ENCODE measurements around the gene COL12A1. TPM values are rescaled to one million over a fixed set of nuclear protein-coding genes. Genes with fewer than 3 reads are reported as not detected.
A peak's percentile ranks its signal among the peaks of the same experiment; 100 is the strongest.

COL12A1 gene
- total RNA-seq, 6 experiments from 2014 or later = 205 to 304 (median 227) TPM

DNA sequence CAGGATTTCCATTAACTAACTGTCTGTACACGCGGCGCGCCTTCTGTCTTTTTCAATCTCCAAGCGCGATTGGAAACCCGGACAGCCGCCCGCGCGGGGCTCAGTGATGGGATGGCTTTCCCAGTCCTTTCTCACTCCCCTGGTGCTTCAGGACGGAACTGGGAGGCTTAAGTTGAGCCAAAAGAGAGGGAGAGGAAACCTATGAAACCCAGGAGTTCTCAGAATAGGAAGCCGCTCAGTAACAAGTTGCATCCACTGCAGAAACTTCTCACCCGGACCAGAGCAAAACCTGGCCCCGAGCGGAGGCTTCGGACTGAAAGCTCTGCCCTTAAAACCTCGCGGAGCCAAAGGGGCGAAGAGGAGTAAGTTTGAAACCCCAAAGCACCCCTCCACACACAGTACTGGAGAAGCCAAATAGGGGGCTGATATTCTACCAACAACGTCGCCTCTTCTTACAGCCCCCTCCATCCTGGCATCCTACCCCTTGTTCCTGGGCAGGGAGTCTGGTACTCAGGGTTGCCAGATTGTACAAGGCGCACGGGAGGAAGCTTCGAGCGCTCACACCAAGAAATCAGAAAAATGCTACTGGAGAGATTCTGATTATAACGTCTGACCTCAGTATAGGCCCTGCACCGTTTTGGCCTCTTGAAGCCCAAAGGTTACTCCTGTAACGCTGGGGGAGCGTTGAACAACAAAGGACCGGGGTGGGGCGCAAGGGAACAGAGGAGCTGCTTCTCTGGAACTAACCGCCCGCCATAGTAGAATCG, 906 bp upstream of the COL12A1 start:
- peaks cover 60% of the 10 kb centered on the region for H3K4me1 Mint-ChIP-seq (ENCODE audit: low read depth)
- H3K36me3 Mint-ChIP-seq (ENCODE audit: low read depth) = peaks cover 31% of the 10 kb centered on the region
- peak overlapping the region; percentile 98 for H3K27ac Mint-ChIP-seq
- H3K27me3 Mint-ChIP-seq (ENCODE audit: insufficient read depth) = peaks cover 19% of the 10 kb centered on the region
- H3K9me3 Mint-ChIP-seq = no peaks in the 10 kb centered on the region
- TF ChIP-seq, protein P1, sequence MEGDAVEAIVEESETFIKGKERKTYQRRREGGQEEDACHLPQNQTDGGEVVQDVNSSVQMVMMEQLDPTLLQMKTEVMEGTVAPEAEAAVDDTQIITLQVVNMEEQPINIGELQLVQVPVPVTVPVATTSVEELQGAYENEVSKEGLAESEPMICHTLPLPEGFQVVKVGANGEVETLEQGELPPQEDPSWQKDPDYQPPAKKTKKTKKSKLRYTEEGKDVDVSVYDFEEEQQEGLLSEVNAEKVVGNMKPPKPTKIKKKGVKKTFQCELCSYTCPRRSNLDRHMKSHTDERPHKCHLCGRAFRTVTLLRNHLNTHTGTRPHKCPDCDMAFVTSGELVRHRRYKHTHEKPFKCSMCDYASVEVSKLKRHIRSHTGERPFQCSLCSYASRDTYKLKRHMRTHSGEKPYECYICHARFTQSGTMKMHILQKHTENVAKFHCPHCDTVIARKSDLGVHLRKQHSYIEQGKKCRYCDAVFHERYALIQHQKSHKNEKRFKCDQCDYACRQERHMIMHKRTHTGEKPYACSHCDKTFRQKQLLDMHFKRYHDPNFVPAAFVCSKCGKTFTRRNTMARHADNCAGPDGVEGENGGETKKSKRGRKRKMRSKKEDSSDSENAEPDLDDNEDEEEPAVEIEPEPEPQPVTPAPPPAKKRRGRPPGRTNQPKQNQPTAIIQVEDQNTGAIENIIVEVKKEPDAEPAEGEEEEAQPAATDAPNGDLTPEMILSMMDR (IDR thresholded peaks at IDR 0.05) = no peak
- DNase-seq = peak; percentile 26
- H3K4me3 Mint-ChIP-seq = peak overlapping the region; percentile 100

DNA sequence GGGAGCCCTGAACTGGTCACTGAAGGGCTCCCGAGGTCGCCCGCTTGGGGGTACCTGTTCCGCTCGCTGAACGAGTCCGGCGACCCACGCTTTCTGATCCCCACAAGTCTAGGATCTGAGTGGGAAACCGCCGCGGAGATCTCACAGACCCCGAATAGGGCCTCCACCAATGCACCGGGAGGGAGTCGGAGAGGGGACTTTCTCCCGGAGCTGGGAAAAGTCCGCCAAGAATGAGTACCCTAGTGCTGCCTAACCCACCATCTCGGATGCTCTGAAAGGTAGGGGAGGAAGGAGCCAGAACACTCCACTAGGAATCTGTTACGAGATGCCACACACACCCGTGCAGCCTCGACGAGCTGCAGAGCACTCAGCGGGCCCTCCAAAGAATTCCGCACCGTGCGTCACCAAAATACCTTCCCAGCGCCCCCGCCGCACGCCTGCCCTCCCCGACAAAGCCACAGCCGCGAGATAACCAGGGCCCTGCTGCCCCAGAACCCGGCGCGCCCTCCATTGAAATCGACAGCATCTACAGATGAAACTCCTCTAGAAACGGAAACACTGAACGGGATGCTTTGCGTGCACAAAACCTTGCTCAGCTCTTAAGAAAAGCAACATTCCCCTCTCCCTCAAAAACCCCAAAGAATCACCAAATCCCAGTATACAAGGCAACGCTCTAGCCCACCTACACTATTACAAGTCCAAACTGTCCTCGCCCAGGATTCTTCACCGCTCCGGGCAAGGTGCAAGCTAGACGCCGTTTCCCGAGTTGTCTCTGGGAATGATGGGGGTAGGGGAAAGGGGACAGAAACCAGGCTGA, 686 bp downstream of the COL12A1 start:
- Mint-ChIP-seq H3K9me3 (no peaks in the 10 kb centered on the region), H3K4me3 (peak overlapping the region; percentile 100), H3K4me1 (ENCODE audit: low read depth) (peaks cover 62% of the 10 kb centered on the region), H3K27me3 (ENCODE audit: insufficient read depth) (peaks cover 18% of the 10 kb centered on the region), H3K27ac (peak overlapping the region; percentile 98), H3K36me3 (ENCODE audit: low read depth) (peaks cover 32% of the 10 kb centered on the region)
- peak; percentile 70 for DNase-seq
- TF ChIP-seq, protein P1 (IDR thresholded peaks at IDR 0.05) = no peak

DNA sequence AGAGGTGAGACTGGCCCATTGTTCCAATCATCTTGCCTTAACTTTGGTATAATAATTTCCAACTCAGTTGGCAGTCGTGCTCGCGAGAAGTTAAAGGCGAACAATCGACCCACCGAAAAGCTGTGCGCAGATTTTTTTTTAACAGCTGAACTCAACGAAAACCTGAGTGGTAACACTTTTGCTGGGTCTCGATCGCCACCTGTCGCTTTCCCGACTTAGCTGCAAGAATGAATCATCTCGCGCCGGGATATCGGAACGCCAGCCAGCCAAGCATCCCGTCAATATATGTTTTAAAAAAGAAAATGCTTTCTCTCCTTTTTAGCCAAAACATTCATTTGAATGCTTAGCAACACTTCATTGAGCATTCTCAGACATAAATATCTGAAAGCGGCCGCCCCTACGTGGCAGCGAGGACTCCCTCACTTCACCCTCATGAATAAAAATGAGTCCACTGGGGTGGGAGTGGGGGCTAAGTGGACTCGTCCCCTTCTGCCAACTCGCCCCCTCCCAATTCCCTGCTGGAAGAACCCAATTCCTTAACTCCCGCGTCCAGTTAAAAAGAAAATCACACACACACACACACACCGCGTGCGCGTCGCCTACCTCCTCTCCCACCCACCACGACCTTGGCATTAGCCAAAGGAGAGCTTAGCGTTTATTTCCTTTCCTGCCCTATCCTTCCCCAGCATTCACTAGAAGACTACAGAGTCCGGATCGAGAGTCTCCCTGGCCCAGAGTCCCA, 1.5 kb downstream of the COL12A1 start:
- Mint-ChIP-seq H3K27ac (peak overlapping the region; percentile 98), H3K36me3 (ENCODE audit: low read depth) (peaks cover 39% of the 10 kb centered on the region), H3K4me3 (peak overlapping the region; percentile 100), H3K9me3 (no peaks in the 10 kb centered on the region), H3K27me3 (ENCODE audit: insufficient read depth) (peaks cover 14% of the 10 kb centered on the region), H3K4me1 (ENCODE audit: low read depth) (peaks cover 70% of the 10 kb centered on the region)
- DNase-seq = peak; percentile 92
- TF ChIP-seq, protein P1 (IDR thresholded peaks at IDR 0.05) = peak; percentile 82

DNA sequence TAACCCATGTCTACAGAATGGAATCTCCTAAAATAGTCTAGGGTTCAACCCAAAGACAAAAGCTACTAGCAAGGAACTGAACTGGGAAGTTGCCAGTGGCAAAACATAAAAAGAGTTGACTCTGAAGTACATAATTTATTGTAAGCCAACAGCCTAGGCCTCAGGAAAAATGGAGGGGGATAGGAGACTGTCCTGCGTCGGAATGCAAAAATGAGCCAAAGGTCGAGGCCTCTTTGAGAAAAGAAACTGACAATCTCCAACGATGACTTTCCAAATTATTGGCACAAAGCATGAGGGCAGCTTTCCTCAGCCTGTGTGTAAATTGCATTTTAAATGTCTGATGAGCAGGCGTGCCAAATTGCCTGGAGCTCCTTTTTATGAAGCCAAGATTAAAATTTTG, 2.1 kb downstream of the COL12A1 start:
- DNase-seq = peak; percentile 41
- H3K9me3 Mint-ChIP-seq = no peaks in the 10 kb centered on the region
- H3K4me1 Mint-ChIP-seq (ENCODE audit: low read depth) = peaks cover 70% of the 10 kb centered on the region
- H3K4me3 Mint-ChIP-seq = peak overlapping the region; percentile 100
- H3K27me3 Mint-ChIP-seq (ENCODE audit: insufficient read depth) = peaks cover 14% of the 10 kb centered on the region
- H3K27ac Mint-ChIP-seq = peak overlapping the region; percentile 98
- TF ChIP-seq, protein P1 (IDR thresholded peaks at IDR 0.05) = no peak
- H3K36me3 Mint-ChIP-seq (ENCODE audit: low read depth) = peaks cover 40% of the 10 kb centered on the region

DNA sequence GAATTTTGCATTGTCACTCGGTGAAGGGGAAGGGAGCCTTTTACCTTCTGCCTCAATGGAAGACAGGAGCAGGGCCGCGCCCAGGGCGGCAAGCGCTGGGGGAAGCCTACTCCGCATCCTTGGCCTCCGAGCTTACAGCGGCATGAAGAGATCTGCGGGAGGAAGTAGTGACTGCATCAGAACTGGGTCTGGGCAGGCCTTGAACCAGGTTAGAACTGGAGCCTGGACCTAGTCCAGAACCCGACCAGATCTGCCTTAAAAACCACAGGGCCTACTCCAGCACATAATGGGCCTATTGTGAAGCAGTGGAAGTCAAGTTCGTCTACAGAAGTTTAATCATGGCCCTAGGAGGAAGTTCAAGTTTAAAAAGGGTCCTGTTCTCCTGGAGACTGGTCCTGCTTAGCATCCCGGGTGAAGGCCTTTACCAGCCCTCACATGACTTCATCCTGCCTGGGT, 3.1 kb downstream of the COL12A1 start:
- H3K27me3 Mint-ChIP-seq (ENCODE audit: insufficient read depth) = peaks cover 14% of the 10 kb centered on the region
- peaks cover 69% of the 10 kb centered on the region for H3K4me1 Mint-ChIP-seq (ENCODE audit: low read depth)
- no peaks in the 10 kb centered on the region for H3K9me3 Mint-ChIP-seq
- H3K4me3 Mint-ChIP-seq = peak overlapping the region; percentile 100
- TF ChIP-seq, protein P1 (IDR thresholded peaks at IDR 0.05) = no peak
- H3K36me3 Mint-ChIP-seq (ENCODE audit: low read depth) = peaks cover 44% of the 10 kb centered on the region
- peak overlapping the region; percentile 98 for H3K27ac Mint-ChIP-seq
- DNase-seq = no peak

Data from HFFc6 (cell line).